Skeletal muscle tissue (tissue), 4 donors: ENCODE results near the gene EFNA5. TPM values are rescaled to one million over a fixed set of nuclear protein-coding genes. Genes with fewer than 3 reads are reported as not detected.

Source experiments
- H3K27ac ChIP-seq: one replicate; pipeline ENCODE4 v1.7.0; 2013; ENCODE audit warnings: mild to moderate bottlenecking, low read depth, low read length, inconsistent platforms
- H3K27me3 ChIP-seq, 3 donors: one replicate each; pipeline ENCODE4 v1.7.0; 2013; ENCODE audit warnings: low read length in 3 of 3; ENCODE audit not compliant: control insufficient read depth in 3 of 3, insufficient read depth in 3 of 3
- H3K36me3 ChIP-seq, 3 donors: one replicate each; pipeline ENCODE4 v1.7.0; 2013; ENCODE audit warnings: low read length in 3 of 3; ENCODE audit not compliant: control insufficient read depth in 3 of 3, insufficient read depth in 3 of 3
- H3K4me1 ChIP-seq, 3 donors: one replicate each; pipeline ENCODE4 v1.7.0; 2013; ENCODE audit warnings: low read length in 3 of 3, mild to moderate bottlenecking in 3 of 3; ENCODE audit not compliant: control insufficient read depth in 3 of 3, insufficient read depth in 3 of 3
- H3K4me3 ChIP-seq, 3 donors: one replicate each; pipeline ENCODE4 v1.7.0; 2013; ENCODE audit warnings: low read length in 3 of 3
- H3K9ac ChIP-seq, 3 donors: one replicate each; pipeline ENCODE4 v1.7.0; 2013; ENCODE audit warnings: low read length in 3 of 3, mild to moderate bottlenecking in 3 of 3, moderate library complexity in 2 of 3, low read depth in 1 of 3
- H3K9me3 ChIP-seq, 3 donors: one replicate each; pipeline ENCODE4 v1.7.0; 2013; ENCODE audit warnings: low read length in 3 of 3; ENCODE audit not compliant: control insufficient read depth in 3 of 3
- total RNA-seq: library from RNA; depleted of rRNA; stranded (reverse); fragments of >200 nt; gene quantifications from one replicate; pipeline ENCODE4 v1.2.3, GENCODE V29; 2014
- donor health status: Osteomylitis.

EFNA5 gene
- total RNA-seq, 1 donor from 2014 or later, result 8.4 TPM

DNA sequence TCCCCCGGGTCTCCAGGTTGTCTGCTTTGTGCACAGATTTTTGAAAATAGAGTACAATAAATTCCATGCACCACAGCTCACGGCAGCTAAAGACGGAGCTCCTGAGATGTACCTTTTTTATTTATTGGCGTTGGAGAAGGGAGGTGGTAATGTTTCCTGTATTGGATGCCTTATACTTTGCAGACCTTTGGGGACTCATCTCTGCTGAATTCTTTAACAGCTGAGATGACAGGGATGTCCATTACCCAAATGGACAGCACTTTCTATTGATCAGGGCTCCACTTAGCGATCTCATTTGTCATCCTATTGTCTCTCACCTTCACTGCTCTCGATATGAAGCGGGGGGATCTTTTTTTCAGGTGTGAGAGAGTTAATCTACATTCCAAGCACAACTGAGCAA is 137.8 kb downstream of the EFNA5 start:
- Histone ChIP-seq H3K4me3 (no peak overlapping the region), H3K36me3 (no peaks in the 10 kb centered on the region), H3K4me1 (peaks cover 0 to 3% (median 0%) of the 10 kb centered on the region in 3 donors), H3K9ac (no peak overlapping the region), H3K9me3 (no peaks in the 10 kb centered on the region), H3K27ac (no peak overlapping the region), H3K27me3 (no peaks in the 10 kb centered on the region)

DNA sequence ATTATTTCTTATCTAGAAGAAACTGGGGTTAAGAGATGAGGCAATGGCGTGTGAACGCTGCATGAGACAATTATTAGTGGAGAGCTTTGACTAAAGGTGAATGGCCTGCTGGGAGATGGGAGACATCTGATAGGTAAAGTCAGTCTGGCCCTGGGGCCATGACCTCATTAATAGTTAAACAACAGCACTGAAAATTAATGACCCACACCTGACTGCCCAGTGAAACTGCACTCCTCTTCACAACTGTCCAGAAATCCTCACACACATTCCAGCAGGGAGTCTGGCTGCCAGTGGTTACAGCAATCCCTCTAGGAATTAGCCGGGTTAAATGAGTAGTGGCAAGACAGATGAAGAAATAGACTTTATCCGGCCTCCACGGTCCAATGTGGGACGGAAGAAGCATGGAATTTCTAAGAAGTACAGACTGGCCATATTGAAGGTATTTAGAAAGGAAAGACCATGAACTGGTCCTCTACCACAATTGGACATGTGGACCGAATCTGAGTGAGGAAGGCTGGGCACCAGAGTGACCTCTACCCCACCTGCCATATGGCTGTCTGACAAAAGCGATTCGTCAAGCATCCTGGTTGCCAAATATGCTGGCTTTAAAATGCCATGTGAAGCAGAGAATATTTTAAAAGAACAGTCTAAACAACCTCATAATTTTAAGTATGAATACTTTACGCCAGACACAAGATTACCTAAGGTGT is 138.4 kb downstream of the EFNA5 start:
- Histone ChIP-seq H3K9ac (no peak overlapping the region), H3K36me3 (no peaks in the 10 kb centered on the region), H3K4me1 (peaks cover 0 to 3% (median 0%) of the 10 kb centered on the region in 3 donors), H3K4me3 (no peak overlapping the region), H3K27me3 (no peaks in the 10 kb centered on the region), H3K27ac (no peak overlapping the region), H3K9me3 (no peaks in the 10 kb centered on the region)

DNA sequence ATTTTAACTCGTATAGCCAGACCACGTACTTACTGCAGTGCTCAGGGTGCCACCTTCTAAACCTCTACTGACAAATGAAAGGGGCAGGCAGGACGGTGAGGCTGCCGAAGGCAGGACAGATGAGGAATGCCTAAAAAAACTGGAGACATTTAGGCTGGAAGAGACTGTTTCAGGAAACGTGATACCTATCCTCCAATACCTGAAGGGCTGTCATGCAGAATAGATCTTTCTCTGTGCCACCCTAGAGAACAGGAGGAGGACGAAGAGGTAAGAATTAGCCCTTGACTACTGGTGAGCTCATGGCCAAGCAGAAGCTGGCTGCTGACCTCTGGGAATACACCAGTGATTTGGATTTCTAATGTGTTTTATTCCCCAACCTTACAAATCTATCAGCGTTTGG is 139.4 kb downstream of the EFNA5 start:
- peaks cover 0 to 3% (median 0%) of the 10 kb centered on the region in 3 donors for H3K4me1 ChIP-seq

DNA sequence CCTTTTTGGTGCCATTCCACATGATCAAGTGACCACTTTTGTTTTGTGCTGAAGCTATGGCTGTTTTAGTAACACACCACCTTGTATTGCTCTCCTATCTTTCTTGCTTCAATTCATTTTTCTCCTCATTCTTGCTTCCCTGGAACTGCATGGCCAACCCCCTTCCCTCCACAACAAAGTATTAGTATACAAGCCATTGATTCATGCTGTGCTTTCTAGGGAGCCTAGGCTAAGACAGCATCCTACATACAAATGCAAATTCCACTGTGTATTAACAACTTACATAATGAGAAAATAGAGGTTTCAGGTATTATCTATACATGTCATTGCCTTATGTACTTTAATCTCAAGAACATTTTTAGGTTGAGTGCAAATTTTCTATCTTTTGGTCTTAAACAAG is 141.1 kb downstream of the EFNA5 start:
- Histone ChIP-seq H3K36me3 (no peaks in the 10 kb centered on the region), H3K4me1 (peaks cover 0 to 3% (median 0%) of the 10 kb centered on the region in 3 donors), H3K9ac (no peak overlapping the region), H3K9me3 (no peaks in the 10 kb centered on the region), H3K27me3 (no peaks in the 10 kb centered on the region), H3K27ac (no peak overlapping the region), H3K4me3 (no peak overlapping the region)

More for the DNA sequence above, 139.4 kb downstream of the EFNA5 start:
- Histone ChIP-seq H3K27ac (no peak overlapping the region), H3K4me3 (no peak overlapping the region), H3K9me3 (no peaks in the 10 kb centered on the region), H3K36me3 (no peaks in the 10 kb centered on the region), H3K9ac (no peak overlapping the region), H3K27me3 (no peaks in the 10 kb centered on the region)

DNA sequence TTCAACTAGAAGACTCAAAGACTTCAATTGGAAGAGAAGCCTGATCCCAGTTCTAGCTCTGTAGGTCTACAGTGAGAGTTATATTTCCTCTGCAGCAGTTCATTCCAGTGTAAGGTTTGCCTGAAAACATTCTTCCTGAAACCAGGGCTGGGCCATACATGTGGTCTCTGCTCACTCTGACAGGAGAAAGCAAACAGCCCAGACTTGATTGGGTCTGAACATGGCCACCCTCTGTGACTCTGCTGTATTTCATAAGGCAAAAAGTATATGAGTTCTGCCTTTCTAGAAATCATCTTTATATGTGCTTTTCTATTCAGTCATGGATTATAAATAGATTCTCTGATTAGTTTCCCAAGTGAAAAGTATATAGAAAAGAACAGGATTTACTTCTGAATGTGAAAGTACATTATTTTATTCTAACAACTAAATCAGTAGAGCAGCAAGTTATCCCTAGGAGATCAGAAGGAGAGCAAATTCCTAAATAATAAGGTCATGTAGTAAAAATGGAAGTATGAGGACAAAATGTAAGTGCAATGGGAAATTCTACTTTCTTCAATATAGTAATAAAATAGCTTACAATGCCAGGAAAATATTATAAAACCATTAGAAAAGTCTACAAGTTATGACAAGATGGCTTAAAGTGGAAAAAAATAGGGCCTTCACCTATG is 144.3 kb downstream of the EFNA5 start:
- Histone ChIP-seq H3K9ac (no peak overlapping the region), H3K27ac (no peak overlapping the region)

DNA sequence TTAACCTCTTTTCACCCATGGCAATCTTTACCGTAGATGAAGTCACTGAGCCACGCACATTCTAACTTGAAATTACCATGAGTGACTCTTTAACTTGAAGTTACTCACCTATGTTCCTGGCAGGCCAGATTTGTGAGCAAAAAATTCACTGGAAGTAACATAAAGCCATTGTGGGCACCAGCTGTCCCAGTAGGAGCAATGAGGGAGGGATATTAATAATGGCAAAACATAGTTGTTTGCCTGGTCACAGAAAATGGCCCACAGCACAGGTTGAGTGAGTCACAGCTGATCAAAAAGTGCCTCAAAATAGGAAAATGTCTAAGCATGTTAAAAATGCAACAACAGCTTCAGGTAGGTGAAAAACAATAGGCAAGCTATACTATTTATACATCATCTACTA is 146.6 kb downstream of the EFNA5 start:
- no peaks in the 10 kb centered on the region for H3K4me1 ChIP-seq
- no peaks in the 10 kb centered on the region for H3K27me3 ChIP-seq
- no peaks in the 10 kb centered on the region for H3K36me3 ChIP-seq
- H3K4me3 ChIP-seq, result no peak overlapping the region
- H3K9ac ChIP-seq, result no peak overlapping the region
- H3K9me3 ChIP-seq, result no peaks in the 10 kb centered on the region
- H3K27ac ChIP-seq, result no peak overlapping the region

More for the DNA sequence above, 144.3 kb downstream of the EFNA5 start:
- Histone ChIP-seq H3K4me3 (no peak overlapping the region), H3K9me3 (no peaks in the 10 kb centered on the region), H3K4me1 (no peaks in the 10 kb centered on the region), H3K27me3 (no peaks in the 10 kb centered on the region), H3K36me3 (no peaks in the 10 kb centered on the region)

DNA sequence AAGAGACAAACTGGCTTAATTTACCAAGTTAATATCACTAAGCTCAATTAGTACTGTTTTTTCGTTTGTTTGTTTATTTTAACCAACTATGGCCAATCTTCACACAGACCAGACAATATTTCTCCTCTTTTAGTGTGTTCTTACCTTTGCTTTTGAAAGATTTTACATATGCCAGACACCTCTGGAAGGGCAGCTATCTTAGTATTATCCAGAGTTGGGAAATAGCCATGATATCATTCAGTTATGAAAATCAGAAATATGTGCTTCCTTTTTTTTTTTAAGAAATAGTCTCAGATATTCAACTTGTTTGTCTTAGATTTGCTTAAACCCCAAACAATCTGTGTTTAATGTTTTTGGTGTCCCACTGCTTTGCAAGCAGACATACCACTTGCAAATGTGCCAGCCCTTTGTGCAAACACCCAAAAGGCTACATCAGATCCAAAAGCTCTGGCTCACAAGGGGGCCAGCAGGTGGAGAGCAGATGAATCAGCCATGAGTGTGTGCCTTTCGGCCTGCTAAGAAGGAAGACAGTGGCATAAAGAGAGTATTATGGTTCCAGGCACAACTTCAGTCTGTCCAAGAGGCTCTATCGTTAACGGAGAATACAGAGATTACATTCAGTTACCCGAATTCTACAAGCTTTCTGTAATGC is 147.6 kb downstream of the EFNA5 start:
- Histone ChIP-seq H3K27ac (no peak overlapping the region), H3K4me1 (no peaks in the 10 kb centered on the region), H3K36me3 (no peaks in the 10 kb centered on the region), H3K4me3 (no peak overlapping the region), H3K9me3 (no peaks in the 10 kb centered on the region), H3K9ac (no peak overlapping the region), H3K27me3 (no peaks in the 10 kb centered on the region)

DNA sequence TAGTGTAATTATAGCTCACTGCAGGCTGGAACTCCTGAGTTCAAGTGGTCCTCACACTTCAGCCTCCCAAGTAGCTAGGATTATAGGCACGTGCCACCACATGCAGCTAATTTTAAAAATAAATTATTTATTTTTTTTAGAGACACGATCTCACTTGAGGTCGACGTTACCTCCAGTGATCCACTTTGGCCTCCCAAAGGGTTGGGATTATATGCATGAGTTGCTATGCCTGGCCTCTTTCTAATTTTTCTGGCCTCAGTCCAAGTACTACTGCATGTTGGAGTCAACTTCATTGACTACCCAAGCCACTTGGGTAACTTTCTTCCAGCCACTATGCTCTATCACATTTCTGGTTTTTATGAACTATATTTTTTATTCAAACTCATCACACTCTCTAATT is 148.3 kb downstream of the EFNA5 start:
- Histone ChIP-seq H3K9ac (no peak overlapping the region), H3K4me1 (no peaks in the 10 kb centered on the region), H3K4me3 (no peak overlapping the region), H3K27ac (no peak overlapping the region), H3K36me3 (no peaks in the 10 kb centered on the region), H3K9me3 (no peaks in the 10 kb centered on the region), H3K27me3 (no peaks in the 10 kb centered on the region)

DNA sequence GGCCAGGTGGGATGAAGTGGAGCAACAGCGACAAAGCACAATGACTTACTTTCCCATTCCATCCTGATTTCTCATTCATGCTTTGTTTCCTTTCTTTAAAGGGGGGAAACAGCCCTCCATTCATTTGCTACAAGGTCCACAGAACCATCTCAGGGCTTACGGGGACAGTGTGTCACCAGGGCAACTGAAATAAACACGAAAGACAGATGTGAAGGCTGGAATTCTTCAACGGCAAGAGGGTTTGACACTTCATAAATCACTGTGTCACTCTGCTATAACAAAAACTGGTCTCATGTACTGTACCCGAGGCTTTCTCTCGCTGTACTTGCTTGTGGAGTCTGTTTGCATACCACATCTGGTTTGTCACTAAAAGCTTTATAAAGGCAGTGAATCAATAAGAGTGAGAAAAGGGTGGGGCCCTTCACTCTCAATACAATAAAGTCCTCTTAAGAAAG is 150.8 kb downstream of the EFNA5 start:
- Histone ChIP-seq H3K9ac (no peak overlapping the region), H3K9me3 (no peaks in the 10 kb centered on the region), H3K36me3 (no peaks in the 10 kb centered on the region), H3K4me1 (no peaks in the 10 kb centered on the region), H3K27me3 (no peaks in the 10 kb centered on the region), H3K27ac (no peak overlapping the region), H3K4me3 (no peak overlapping the region)

DNA sequence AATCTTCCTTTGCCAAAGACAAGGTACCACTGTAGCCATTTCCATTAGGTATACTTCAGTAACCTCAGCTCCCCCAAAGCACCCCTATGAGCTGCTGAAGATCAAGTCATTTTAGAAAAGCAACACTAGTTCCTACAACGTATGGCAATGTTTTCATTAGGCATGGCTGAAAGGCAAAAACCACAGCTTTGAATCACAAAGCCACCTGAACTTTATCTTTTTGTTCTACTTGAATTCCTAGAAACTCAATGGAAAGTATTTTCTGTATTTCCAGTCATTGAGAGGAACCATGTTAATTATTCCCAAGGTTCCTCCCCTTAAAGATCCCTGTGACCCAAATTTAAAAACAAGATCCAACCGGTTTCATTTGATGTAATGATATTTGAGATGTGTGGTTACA is 152.1 kb downstream of the EFNA5 start:
- Histone ChIP-seq H3K4me1 (no peaks in the 10 kb centered on the region), H3K4me3 (no peak overlapping the region), H3K9ac (no peak overlapping the region), H3K27ac (no peak overlapping the region), H3K27me3 (no peaks in the 10 kb centered on the region), H3K9me3 (no peaks in the 10 kb centered on the region), H3K36me3 (no peaks in the 10 kb centered on the region)
